ENCODE results near the gene TTLL5. TPM values are rescaled to one million over a fixed set of nuclear protein-coding genes. Genes with fewer than 3 reads are reported as not detected.

Gene TTLL5
- total RNA-seq, 1 donor from 2014 or later: 39.6 TPM

GRCh38 chr14:75823334-75823733 is 162.3 kb downstream of the TTLL5 start:
- DNase-seq (ENCODE audit: low read depth): no peak
- TF ChIP-seq, protein P1, sequence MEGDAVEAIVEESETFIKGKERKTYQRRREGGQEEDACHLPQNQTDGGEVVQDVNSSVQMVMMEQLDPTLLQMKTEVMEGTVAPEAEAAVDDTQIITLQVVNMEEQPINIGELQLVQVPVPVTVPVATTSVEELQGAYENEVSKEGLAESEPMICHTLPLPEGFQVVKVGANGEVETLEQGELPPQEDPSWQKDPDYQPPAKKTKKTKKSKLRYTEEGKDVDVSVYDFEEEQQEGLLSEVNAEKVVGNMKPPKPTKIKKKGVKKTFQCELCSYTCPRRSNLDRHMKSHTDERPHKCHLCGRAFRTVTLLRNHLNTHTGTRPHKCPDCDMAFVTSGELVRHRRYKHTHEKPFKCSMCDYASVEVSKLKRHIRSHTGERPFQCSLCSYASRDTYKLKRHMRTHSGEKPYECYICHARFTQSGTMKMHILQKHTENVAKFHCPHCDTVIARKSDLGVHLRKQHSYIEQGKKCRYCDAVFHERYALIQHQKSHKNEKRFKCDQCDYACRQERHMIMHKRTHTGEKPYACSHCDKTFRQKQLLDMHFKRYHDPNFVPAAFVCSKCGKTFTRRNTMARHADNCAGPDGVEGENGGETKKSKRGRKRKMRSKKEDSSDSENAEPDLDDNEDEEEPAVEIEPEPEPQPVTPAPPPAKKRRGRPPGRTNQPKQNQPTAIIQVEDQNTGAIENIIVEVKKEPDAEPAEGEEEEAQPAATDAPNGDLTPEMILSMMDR (conservative IDR thresholded peaks at IDR 0.05; ENCODE audit: low read depth, low read length): no peak
- H3K4me3 ChIP-seq (ENCODE audit: low read depth, low read length): no peak overlapping the region

- TF ChIP-seq, protein P1 (conservative IDR thresholded peaks at IDR 0.05; ENCODE audit: low read depth, low read length): no peak
- H3K4me3 ChIP-seq (ENCODE audit: low read depth, low read length): no peak overlapping the region
- no peak for DNase-seq (ENCODE audit: low read depth)
Observed at GRCh38 chr14:75824318-75824717, 163.3 kb downstream of the TTLL5 start.

- H3K4me3 ChIP-seq (ENCODE audit: low read depth, low read length): no peak overlapping the region
- no peak for DNase-seq (ENCODE audit: low read depth)
- TF ChIP-seq, protein P1 (conservative IDR thresholded peaks at IDR 0.05; ENCODE audit: low read depth, low read length): no peak
Observed at GRCh38 chr14:75825147-75825592, 164.1 kb downstream of the TTLL5 start.

DNA sequence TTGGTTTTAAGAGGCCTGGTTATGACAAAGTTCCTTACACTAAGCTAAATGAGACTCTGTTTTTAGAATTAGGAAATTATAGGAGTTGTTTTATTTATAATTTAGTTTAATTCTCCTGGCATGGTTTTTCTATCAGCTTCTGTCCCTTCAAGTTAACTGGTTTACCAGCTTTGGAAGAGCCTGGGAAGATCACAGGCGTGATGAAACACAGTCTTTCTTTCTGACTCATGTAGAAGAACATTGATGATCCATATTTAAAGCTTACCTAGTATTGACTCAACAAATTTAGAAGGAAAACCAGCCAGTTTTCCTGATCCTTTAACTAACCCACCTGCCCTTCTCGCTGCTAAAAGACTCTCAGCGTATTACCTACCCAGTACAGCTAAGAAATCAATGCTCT is 165.6 kb downstream of the TTLL5 start:
- no peak overlapping the region for H3K4me3 ChIP-seq (ENCODE audit: low read depth, low read length)
- TF ChIP-seq, protein P1 (conservative IDR thresholded peaks at IDR 0.05; ENCODE audit: low read depth, low read length): no peak
- no peak for DNase-seq (ENCODE audit: low read depth)

- no peak for DNase-seq (ENCODE audit: low read depth)
- TF ChIP-seq, protein P1 (conservative IDR thresholded peaks at IDR 0.05; ENCODE audit: low read depth, low read length): no peak
- no peak overlapping the region for H3K4me3 ChIP-seq (ENCODE audit: low read depth, low read length)
Observed at GRCh38 chr14:75827331-75827730, 166.3 kb downstream of the TTLL5 start.

DNA sequence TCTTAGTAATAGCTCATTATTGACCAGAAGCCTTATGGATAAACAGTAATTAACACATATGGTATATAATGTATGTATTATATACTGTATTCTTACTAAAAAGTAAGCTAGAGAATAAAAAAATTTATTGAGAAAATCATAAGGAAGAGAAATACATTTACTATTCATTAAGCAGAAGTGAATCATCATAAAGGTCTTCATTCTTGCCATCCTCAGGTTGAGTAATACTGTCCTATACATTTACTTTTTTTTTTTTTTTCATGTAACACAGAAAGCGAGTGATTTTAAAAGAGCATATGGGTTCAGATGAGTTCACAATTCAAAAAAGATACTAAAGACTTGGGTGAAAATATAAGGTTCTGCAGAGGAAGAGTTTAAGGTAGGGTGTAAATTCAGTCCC is 168.3 kb downstream of the TTLL5 start:
- TF ChIP-seq, protein P1 (conservative IDR thresholded peaks at IDR 0.05; ENCODE audit: low read depth, low read length): no peak
- DNase-seq (ENCODE audit: low read depth): no peak

DNA sequence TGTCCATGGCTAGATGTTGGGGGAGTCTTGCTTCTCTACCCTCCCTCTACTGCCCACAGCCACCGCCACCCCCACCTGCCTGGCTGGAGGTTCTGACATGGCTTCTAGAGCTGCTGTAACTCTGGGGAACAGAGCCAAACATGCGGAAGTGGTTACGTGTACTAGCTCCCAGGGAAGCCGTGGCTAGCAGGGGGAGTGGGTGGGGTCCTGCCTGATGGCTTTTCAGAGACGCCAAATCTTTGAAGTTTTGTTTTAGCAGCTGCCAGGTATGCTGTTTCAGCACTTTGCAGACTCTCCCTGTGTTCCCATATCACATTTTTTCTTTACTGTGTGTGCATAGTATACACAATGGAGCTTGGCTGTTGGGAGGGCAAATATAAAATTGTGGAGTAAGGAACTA is 170.4 kb downstream of the TTLL5 start:
- DNase-seq (ENCODE audit: low read depth): no peak
- TF ChIP-seq, protein P1 (conservative IDR thresholded peaks at IDR 0.05; ENCODE audit: low read depth, low read length): no peak
- H3K4me3 ChIP-seq (ENCODE audit: low read depth, low read length): no peak overlapping the region

More for the DNA sequence above, 168.3 kb downstream of the TTLL5 start:
- no peak overlapping the region for H3K4me3 ChIP-seq (ENCODE audit: low read depth, low read length)

All from epithelial cell of proximal tubule (primary cell).